T-helper 22 cell (primary cell): Measurements from ENCODE around the gene RBM12.
"Not testable (repeated sequence)": the region's sequence is repeated elsewhere in the genome, so short reads cannot be mapped to it uniquely, and the experiment has no call there.

ENCODE experiments used
- DNase-seq: peaks from one replicate; pipeline ENCODE4 v3.0.0-alpha.2; 2020; ENCODE audit warnings: low read depth

The RBM12 gene

GRCh38 chr20:35698298-35699126 lies 33.8 kb upstream of the RBM12 start:
- no peak for DNase-seq

DNA sequence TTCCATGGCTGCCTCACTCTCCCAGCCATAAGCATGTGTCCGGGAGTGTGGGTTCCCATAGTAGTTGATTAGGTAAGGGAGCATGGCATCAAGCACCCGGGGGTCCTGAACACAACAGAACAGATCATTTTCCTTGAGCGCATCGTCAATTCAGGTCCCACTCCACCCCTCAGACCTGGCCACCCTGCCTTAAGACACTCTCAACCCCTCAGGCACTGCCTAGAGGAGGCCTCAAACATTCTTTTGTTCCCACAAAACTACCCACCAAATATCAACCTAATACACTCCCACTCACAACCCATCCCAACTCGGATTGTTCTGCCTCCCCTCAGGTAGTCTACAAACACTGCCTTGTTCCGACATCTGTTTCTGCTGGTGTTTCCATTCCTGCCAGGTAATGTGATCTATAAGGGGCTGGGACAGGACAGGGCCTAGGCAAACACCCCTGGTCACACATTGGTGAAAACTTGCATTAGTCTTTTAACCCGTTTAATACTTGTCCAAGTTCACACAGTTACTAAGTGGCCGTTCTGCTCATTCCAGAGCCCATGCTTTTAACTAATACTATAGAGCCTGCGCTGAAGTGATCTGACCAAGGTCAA lies 33.1 kb upstream of the RBM12 start:
- DNase-seq = no peak

- no peak for DNase-seq
Measured at GRCh38 chr20:35695978-35696377, 31.3 kb upstream of the RBM12 start.

DNA sequence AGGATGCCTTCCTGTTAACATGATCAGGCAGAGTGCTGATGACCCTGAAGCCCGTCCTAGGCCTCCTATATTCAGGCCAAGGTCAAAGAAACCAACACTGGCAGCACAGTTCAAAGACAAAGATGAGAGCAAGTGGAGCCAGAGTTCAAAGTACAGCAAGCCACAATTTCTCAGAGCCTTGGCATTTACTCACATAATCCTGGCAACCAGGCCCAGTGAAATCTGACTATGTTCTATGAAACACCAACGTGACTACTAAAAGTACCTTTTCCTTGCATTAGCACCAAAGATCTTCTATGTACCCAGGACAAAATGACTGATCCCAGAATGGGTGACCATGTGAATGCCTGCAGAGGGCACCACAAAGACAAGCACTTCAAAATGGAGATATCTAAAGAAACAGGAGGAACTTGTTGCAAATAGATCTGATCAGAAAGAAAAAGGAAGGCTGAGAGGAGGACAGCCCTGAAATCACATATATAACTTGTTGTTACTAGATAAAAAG lies 30.6 kb upstream of the RBM12 start:
- DNase-seq = no peak

- DNase-seq = no peak
Measured at GRCh38 chr20:35690265-35690664, 25.6 kb upstream of the RBM12 start.

DNA sequence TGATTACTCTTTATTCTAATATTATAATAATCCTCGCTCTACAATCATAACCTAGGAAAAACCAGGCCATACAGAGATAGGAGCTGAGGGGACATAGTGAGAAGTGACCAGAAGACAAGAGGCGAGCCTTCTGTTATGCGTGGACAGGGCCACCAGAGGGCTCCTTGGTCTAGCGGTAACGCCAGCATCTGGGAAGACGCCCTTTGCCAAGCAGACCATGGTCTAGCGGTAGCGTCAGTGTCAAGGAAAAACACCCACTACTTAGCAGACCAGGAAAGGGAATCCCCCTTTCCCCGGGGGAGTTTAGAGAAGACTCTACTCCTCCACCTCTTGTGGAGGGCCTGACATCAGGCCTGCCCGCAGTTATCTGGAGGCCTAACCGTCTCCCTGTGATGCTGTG lies 22.2 kb upstream of the RBM12 start:
- DNase-seq = not testable (repeated sequence)

- DNase-seq = not testable (repeated sequence)
Measured at GRCh38 chr20:35685368-35685767, 20.7 kb upstream of the RBM12 start.

DNA sequence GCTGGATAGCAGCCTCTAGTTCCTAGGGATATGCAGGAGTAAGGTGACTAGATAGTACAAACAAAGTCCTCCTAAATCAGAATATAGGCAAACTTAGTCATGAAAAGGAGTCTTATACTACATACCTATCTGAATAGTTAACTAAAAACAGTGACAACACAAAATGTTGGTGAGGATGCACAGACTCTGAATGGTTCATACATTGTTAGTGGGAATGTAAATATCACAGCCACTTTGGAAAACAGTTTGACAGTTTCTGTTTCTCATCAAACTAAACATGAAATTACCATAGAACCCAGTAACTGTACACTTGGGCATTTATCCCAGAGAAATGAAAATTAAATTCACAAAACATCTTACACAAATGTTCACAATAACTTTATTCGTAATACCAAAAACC lies 17.3 kb upstream of the RBM12 start:
- no peak for DNase-seq

DNA sequence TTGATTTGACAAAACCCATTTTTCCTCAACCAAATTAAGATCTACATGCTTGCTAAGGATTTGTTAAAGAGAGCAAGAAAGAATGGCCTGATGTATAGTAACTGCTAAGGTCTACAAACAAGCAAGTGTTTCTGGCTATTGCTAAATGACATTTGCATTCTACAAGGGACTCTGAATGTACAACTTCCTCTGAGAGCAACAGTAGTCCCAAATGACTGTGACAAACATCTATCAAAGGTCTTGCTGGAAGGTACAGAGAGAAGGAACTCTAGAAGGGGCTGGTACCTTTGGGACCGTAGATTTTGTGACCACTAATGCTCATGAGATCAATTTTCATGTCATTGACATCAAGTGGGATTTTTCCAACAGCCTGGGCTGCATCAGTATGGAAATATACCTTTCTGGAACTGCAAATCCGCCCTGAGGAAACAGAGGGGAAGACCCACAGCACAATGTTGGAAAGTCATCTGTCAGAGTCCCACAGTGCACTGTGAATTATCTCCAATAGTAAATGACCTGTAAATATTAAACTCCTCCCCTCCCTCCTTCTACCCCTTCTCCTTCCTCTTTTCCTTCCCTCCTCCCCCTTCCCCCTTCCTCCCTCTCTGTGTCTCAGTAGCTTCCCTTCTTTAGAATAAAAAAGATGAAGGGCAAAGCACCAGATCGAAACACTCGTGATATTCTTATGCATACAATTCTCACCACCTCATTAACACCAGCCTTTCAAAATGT lies 15.9 kb upstream of the RBM12 start:
- no peak for DNase-seq

GRCh38 chr20:35674921-35675320 lies 10.2 kb upstream of the RBM12 start:
- no peak for DNase-seq

DNA sequence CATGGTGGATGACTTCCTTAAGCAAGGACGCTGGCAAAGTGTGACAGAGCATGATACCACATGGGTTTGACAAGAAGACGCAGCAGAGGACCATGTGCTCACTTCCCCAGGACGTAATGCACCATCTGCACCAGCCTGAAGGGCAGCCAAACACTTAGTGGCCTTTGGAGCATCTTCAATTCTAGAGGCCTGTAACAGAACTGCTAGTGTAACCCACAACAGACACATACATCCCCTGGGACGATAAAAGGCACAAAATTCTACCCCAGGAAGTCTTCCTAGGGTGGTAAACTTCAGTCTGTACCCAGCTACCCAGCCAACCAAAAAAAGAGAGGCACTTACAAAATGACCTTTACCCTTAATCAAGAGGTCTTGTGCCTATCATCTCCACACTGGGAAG lies 9.2 kb upstream of the RBM12 start:
- no peak for DNase-seq

GRCh38 chr20:35669681-35670080 lies 5.0 kb upstream of the RBM12 start:
- DNase-seq = no peak

DNA sequence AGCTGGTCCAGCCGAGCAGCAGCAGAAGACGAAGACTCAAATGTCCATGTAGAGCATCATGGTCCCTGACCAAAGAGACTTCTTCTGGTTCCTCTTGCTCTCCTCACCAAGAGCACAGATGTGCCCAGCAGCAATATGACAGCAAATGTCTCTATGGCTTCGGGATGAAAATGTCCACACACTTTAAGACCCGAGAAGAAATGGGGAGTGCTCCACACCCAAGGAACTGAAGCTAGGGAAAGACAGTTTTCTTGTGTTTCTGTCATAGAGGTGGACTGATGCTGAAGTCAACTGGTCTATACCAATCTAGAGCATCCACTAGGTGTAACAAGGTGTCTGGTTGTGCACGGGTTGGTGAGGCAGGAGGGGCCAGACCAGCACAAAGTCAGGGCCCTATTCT lies 4.5 kb upstream of the RBM12 start:
- DNase-seq = no peak

DNA sequence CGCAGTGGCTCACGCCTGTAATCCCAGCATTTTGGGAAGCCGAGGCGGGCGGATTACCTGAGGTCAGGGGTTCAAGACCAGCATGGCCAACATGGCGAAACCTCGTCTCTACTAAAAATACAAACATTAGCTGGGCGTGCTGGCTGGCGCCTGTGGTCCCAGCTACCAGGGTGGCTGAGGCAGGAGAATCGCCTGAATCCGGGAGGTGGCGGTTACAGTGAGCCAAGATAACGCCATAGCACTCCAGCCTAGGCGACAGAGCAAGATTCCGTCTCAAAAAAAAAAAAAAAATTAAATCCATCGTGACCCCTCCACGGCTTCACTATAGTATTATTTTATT lies 1.2 kb upstream of the RBM12 start:
- no peak for DNase-seq

GRCh38 chr20:35663516-35664465 lies 909 bp downstream of the RBM12 start:
- peak; percentile 57 for DNase-seq

- no peak for DNase-seq
Measured at GRCh38 chr20:35662551-35662950, 2.1 kb downstream of the RBM12 start.

GRCh38 chr20:35661908-35662307 lies 2.8 kb downstream of the RBM12 start:
- DNase-seq = no peak

DNA sequence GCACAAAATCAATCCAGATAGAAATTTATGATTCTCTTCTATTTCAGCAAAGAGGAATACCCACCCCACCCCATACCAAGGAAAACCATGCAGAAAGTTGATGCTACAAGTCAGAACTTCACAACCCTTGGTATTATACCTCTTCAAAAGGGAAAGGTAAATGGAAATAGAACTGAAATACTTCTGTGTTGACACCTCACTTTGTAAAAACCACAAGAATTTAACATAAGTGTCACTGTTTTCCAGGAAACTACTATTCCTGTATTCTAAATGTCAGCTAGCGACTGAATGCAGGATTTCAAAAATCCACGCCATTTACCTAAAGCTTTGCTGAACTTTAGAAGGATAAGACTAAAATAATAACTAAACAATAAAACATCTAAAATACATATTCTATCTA lies 3.6 kb downstream of the RBM12 start:
- DNase-seq = no peak

GRCh38 chr20:35660122-35660937 lies 4.4 kb downstream of the RBM12 start:
- DNase-seq = no peak

DNA sequence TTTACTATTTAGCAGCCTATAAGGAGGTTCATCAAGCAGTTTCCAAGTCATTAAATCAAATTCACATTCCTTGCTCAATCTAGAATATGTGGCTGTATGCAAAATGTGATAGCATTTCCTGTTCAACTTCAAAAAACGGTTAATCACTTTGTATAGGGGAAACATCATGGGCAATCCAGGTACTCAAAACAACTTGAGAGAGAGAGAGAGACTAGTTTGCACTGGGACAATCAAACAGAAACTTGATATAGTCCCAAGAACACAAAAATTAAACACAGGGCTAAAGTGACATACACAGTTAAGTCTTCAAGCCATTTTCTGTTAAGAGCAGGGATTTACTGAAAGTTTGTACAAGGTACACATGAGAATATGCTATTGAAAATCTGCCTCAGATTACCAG lies 7.4 kb downstream of the RBM12 start:
- DNase-seq = no peak

GRCh38 chr20:35654415-35654814 lies 10.3 kb downstream of the RBM12 start:
- DNase-seq = no peak
